Gastroesophageal sphincter (tissue), 3 donors: ENCODE measurements around the gene VOPP1.

Experiments
- CTCF ChIP-seq, 4 experiments: fragments of 200-600 bp in 2 of 4; fragments of 450-650 bp in 2 of 4; sonication (generic) in 1 of 4; IDR thresholded peaks; one replicate each; pipeline ENCODE4 v1.5.1; 2017 to 2019; ENCODE audit warnings: antibody characterized with exemption in 4 of 4, mild to moderate bottlenecking in 2 of 4, moderate library complexity in 2 of 4
- EP300 ChIP-seq: sonication (generic); formaldehyde crosslinking; IDR thresholded peaks from one replicate; pipeline ENCODE4 v1.6.1; 2017; ENCODE audit warnings: antibody characterized with exemption, mild to moderate bottlenecking
- POLR2A ChIP-seq, 2 donors: fragments of 450-650 bp; IDR thresholded peaks; one replicate each; pipeline ENCODE4 v1.6.1; 2017; ENCODE audit warnings: antibody characterized with exemption in 2 of 2, mild to moderate bottlenecking in 2 of 2, moderate library complexity in 1 of 2

DNA sequence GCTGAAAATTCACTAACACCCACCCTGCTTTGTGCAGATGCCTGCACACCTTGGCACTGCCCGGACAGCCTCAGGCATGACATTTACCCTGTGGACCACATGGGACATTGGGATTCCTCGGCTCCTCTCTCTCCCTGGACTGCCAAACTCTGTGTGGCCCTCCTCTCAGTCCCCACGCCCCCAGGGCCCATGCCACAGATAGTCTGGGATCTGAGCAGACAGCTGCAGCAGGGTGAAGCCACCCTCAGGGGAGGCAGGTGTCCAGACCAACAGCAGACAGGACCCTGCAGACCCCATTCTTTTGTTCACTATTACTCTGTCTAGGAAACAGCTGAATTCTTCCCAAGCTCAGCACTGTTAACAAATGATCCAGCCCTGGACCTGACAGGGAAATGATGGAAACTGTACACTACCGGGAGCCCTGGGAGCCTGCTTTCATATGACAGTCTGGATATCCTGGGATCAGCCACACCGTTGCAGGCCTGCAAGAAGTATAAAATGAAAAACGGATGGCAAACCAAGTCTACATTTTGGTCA lies 83.4 kb downstream of the VOPP1 start:
- no peak for TF ChIP-seq EP300
- no peak for TF ChIP-seq CTCF (IDR thresholded peaks at IDR 0.05)
- TF ChIP-seq POLR2A (IDR thresholded peaks at IDR 0.05), result no peak
